H1 (cell line): ENCODE data around the gene ZDHHC5. TPM values are rescaled to one million over a fixed set of nuclear protein-coding genes. Genes with fewer than 3 reads are reported as not detected.

Experiments
- CTCF ChIA-PET: fragments of 300-600 bp; sonication (Branson Sonifier 250); formaldehyde crosslinking; loops from one replicate; lab custom pipeline; 2021; ENCODE audit not compliant: partially characterized antibody; lab: Charles Lee
- POLR2A ChIA-PET: fragments of 300-600 bp; sonication (Branson Sonifier 250); formaldehyde crosslinking; loops from one replicate; lab custom pipeline; 2021; ENCODE audit warnings: inconsistent platforms; ENCODE audit not compliant: partially characterized antibody; lab: Charles Lee
- DNase-seq, 2 experiments: peaks; one replicate each; pipeline versions ENCODE4 v3.0.0 to v3.0.0-alpha.2; 2010 to 2022; ENCODE audit warnings: low spot score in 2 of 2, low read depth in 1 of 2, mixed read lengths in 1 of 2
- FAIRE-seq: peaks from 2 replicates; lab custom pipeline; 2011; peaks lifted over from hg19 to GRCh38; lab: Jason Lieb, UNC
- H2AFZ ChIP-seq: 2 replicates; pipeline ENCODE4 v1.8.1; 2012; ENCODE audit warnings: low read length, inconsistent platforms
- H2AK5ac ChIP-seq: 2 replicates; pipeline ENCODE4 v1.6.1; 2013; ENCODE audit warnings: low read depth, low read length
- H2BK120ac ChIP-seq: replicated peaks from 2 replicates; pipeline ENCODE3; 2013; ENCODE audit warnings: low read depth, low read length, inconsistent platforms
- H2BK12ac ChIP-seq: 2 replicates; pipeline ENCODE4 v1.6.1; 2013; ENCODE audit warnings: low read depth, low read length
- H2BK15ac ChIP-seq: 2 replicates; pipeline ENCODE4 v1.6.1; 2013; ENCODE audit warnings: low read length
- H2BK20ac ChIP-seq: 2 replicates; pipeline ENCODE4 v1.6.1; 2013; ENCODE audit warnings: low read length
- H2BK5ac ChIP-seq: 2 replicates; pipeline ENCODE4 v1.6.1; 2013; ENCODE audit warnings: low read depth, low read length
- H3K14ac ChIP-seq: 2 replicates; pipeline ENCODE4 v1.6.1; 2013; ENCODE audit warnings: inconsistent platforms; ENCODE audit not compliant: insufficient read length
- H3K18ac ChIP-seq: 2 replicates; pipeline ENCODE4 v1.6.1; 2013; ENCODE audit warnings: low read length; ENCODE audit errors: extremely low read depth
- H3K23ac ChIP-seq: 2 replicates; pipeline ENCODE4 v1.6.1; 2013; ENCODE audit warnings: inconsistent platforms; ENCODE audit not compliant: insufficient read length
- H3K23me2 ChIP-seq: 2 replicates; pipeline ENCODE4 v1.6.1; 2013; ENCODE audit warnings: low read depth, low read length
- H3K27ac ChIP-seq: 2 replicates; pipeline ENCODE4 v1.6.1; 2011; ENCODE audit warnings: low read depth, low read length, inconsistent platforms
- H3K27me3 ChIP-seq, 4 experiments: replicated peaks in 1 of 4; 1 replicate in 1 of 4; 2 replicates in 3 of 4; pipeline versions ENCODE4 v1.6.1 to v1.8.1; 2011 to 2013; ENCODE audit warnings: low read length in 3 of 4, mild to moderate bottlenecking in 3 of 4, inconsistent platforms in 2 of 4, mixed read lengths in 2 of 4, moderate library complexity in 1 of 4; ENCODE audit not compliant: control insufficient read depth in 3 of 4, insufficient read depth in 3 of 4; ENCODE audit errors: extremely low read depth in 1 of 4
- H3K36me3 ChIP-seq, 4 experiments: 2 replicates each; pipeline versions ENCODE4 v1.6.1 to v1.8.1; 2011 to 2013; ENCODE audit warnings: mild to moderate bottlenecking in 4 of 4, low read length in 3 of 4, moderate library complexity in 2 of 4, control low read depth in 1 of 4, inconsistent platforms in 1 of 4; ENCODE audit not compliant: insufficient read depth in 4 of 4, control insufficient read depth in 2 of 4
- H3K4ac ChIP-seq: replicated peaks from 2 replicates; pipeline ENCODE3; 2013; ENCODE audit warnings: low read length, low read depth, mixed read lengths, inconsistent platforms; ENCODE audit not compliant: insufficient read length
- H3K4me1 ChIP-seq, 4 experiments: replicated peaks in 1 of 4; 1 replicate in 1 of 4; 2 replicates in 3 of 4; pipeline versions ENCODE4 v1.6.1 to v1.8.1; 2011 to 2013; ENCODE audit warnings: low read length in 3 of 4, inconsistent platforms in 2 of 4, mixed read lengths in 1 of 4; ENCODE audit not compliant: insufficient read depth in 4 of 4, control insufficient read depth in 3 of 4
- H3K4me2 ChIP-seq, 2 experiments: 2 replicates each; pipeline versions ENCODE4 v1.6.1 to v1.8.1; 2011 to 2013; ENCODE audit warnings: low read depth in 2 of 2, low read length in 2 of 2, control low read depth in 1 of 2, inconsistent platforms in 1 of 2, mild to moderate bottlenecking in 1 of 2; ENCODE audit not compliant: insufficient read depth in 1 of 2
- H3K4me3 ChIP-seq, 4 experiments: fragments of 200-600, 300-600 bp in 1 of 4; sonication (generic), shearing (Covaris generic), sonication (Bioruptor Twin) in 1 of 4; 2 replicates each; pipeline versions ENCODE4 v1.5.1 to v1.8.1; 2011 to 2016; ENCODE audit warnings: low read length in 4 of 4, low read depth in 3 of 4, control low read depth in 2 of 4, inconsistent platforms in 2 of 4, mild to moderate bottlenecking in 2 of 4, mixed read lengths in 1 of 4, moderate library complexity in 1 of 4; ENCODE audit not compliant: insufficient read depth in 2 of 4; ENCODE audit errors: extremely low read depth in 1 of 4
- H3K56ac ChIP-seq: replicated peaks from 2 replicates; pipeline ENCODE3; 2013; ENCODE audit warnings: low read depth, mild to moderate bottlenecking, mixed read lengths, low read length, inconsistent platforms; ENCODE audit not compliant: insufficient read length
- H3K79me1 ChIP-seq: 2 replicates; pipeline ENCODE4 v1.6.1; 2013; ENCODE audit warnings: low read depth, low read length, control low read depth
- H3K79me2 ChIP-seq, 2 experiments: 2 replicates each; pipeline versions ENCODE4 v1.6.1 to v1.8.1; 2012 to 2013; ENCODE audit warnings: low read length in 2 of 2, mild to moderate bottlenecking in 2 of 2, inconsistent platforms in 1 of 2; ENCODE audit not compliant: insufficient read depth in 2 of 2, control insufficient read depth in 1 of 2
- H3K9ac ChIP-seq, 4 experiments: replicated peaks in 1 of 4; 1 replicate in 1 of 4; 2 replicates in 3 of 4; pipeline versions ENCODE4 v1.6.1 to v1.8.1; 2011 to 2013; ENCODE audit warnings: low read depth in 3 of 4, low read length in 3 of 4, control low read depth in 2 of 4, mild to moderate bottlenecking in 2 of 4, moderate library complexity in 2 of 4, inconsistent platforms in 1 of 4; ENCODE audit errors: extremely low read depth in 1 of 4
- H3K9me3 ChIP-seq, 2 experiments: 2 replicates each; pipeline versions ENCODE4 v1.6.1 to v1.8.1; 2012 to 2013; ENCODE audit warnings: mild to moderate bottlenecking in 2 of 2, moderate library complexity in 2 of 2, control low read depth in 1 of 2, inconsistent platforms in 1 of 2, low read depth in 1 of 2, low read length in 1 of 2, mixed read lengths in 1 of 2; ENCODE audit not compliant: insufficient read depth in 2 of 2
- H4K20me1 ChIP-seq, 2 experiments: replicated peaks in 1 of 2; 2 replicates each; pipeline versions ENCODE3 to v1.8.1; 2011 to 2013; ENCODE audit warnings: inconsistent platforms in 2 of 2, low read length in 2 of 2, mild to moderate bottlenecking in 1 of 2; ENCODE audit not compliant: insufficient read depth in 2 of 2, control insufficient read depth in 1 of 2
- H4K5ac ChIP-seq: 2 replicates; pipeline ENCODE4 v1.6.1; 2013; ENCODE audit warnings: low read length, low read depth, mixed read lengths, inconsistent platforms; ENCODE audit not compliant: insufficient read length
- H4K8ac ChIP-seq: 2 replicates; pipeline ENCODE4 v1.8.0; 2013; ENCODE audit warnings: mild to moderate bottlenecking, moderate library complexity, low read length, inconsistent platforms; ENCODE audit not compliant: insufficient read depth; ENCODE audit errors: extremely low read depth
- H4K91ac ChIP-seq: replicated peaks from 2 replicates; pipeline ENCODE3; 2013; ENCODE audit warnings: low read length, mixed read lengths, inconsistent platforms; ENCODE audit not compliant: insufficient read length
- CBX5 ChIP-seq: fragments of 300-800, 300-1000 bp; sonication (generic); IDR thresholded peaks from 2 replicates; pipeline ENCODE4 v1.7.1; 2016; ENCODE audit warnings: antibody characterized with exemption, low read length, low read depth
- EP300 ChIP-seq, 2 experiments: IDR thresholded peaks; 1 replicate in 1 of 2; 2 replicates in 1 of 2; pipeline ENCODE4 v1.6.1; 2011 to 2012; ENCODE audit warnings: low read depth in 2 of 2, low read length in 2 of 2, mild to moderate bottlenecking in 2 of 2, borderline replicate concordance in 1 of 2, inconsistent platforms in 1 of 2, moderate library complexity in 1 of 2
- FOSL1 ChIP-seq: IDR thresholded peaks from 2 replicates; pipeline ENCODE4 v1.6.1; 2011; ENCODE audit warnings: mild to moderate bottlenecking, low read depth, low read length, moderate library complexity; ENCODE audit not compliant: insufficient read depth
- KDM1A ChIP-seq: fragments of 200-600, 300-600 bp; sonication (generic); IDR thresholded peaks from 2 replicates; pipeline ENCODE4 v1.7.1; 2016; ENCODE audit warnings: mild to moderate bottlenecking, low read length, borderline replicate concordance
- MAFK ChIP-seq: IDR thresholded peaks from 2 replicates; pipeline ENCODE4 v1.6.1; 2012; ENCODE audit warnings: low read depth, mild to moderate bottlenecking, improper control_type of control experiment, low read length
- SIRT6 ChIP-seq: IDR thresholded peaks from one replicate; pipeline ENCODE4 v1.7.1; 2012; ENCODE audit warnings: low read length, inconsistent platforms
- SP1 ChIP-seq: IDR thresholded peaks from 2 replicates; pipeline ENCODE4 v1.6.1; 2011; ENCODE audit warnings: low read depth, low read length
- SRF ChIP-seq: IDR thresholded peaks from 2 replicates; pipeline ENCODE4 v1.6.1; 2011; ENCODE audit warnings: mild to moderate bottlenecking, low read depth, low read length, moderate library complexity
- SUZ12 ChIP-seq: fragments of 200-600 bp; sonication (generic); IDR thresholded peaks from 2 replicates; pipeline ENCODE4 v1.6.1; 2012; ENCODE audit warnings: mild to moderate bottlenecking, inconsistent platforms, low read length, moderate library complexity, mixed read lengths
- ZNF274 ChIP-seq: IDR thresholded peaks from 2 replicates; pipeline ENCODE4 v1.7.0; 2012; ENCODE audit warnings: low read length, borderline replicate concordance; ENCODE audit errors: extremely low read depth
- WGBS, 2 experiments: shearing (Covaris generic) in 1 of 2; methylation state at CpG; one replicate each; pipeline versions ENCODE4 v1.1.6 to v1.1.7; 2013 to 2015; ENCODE audit warnings: low lambda C conversion rate in 2 of 2, mixed read lengths in 2 of 2, inconsistent platforms in 1 of 2, low coverage in 1 of 2, missing lambda C conversion rate in 1 of 2; ENCODE audit not compliant: insufficient replicate concordance in 2 of 2, insufficient coverage in 1 of 2, insufficient read length in 1 of 2; ENCODE audit errors: extremely low coverage in 1 of 2, missing lambda C conversion rate in 1 of 2; 5-methylcytosine and 5-hydroxymethylcytosine counted together
- polyA plus RNA-seq, 7 experiments: library from polyadenylated mRNA; depleted of rRNA in 3 of 7; stranded (reverse) in 5 of 7; unstranded in 2 of 7; fragments of >200 nt in 5 of 7; fragments of 200-250 nt in 2 of 7; gene quantifications; 1 replicate in 5 of 7; 2 replicates in 1 of 7; 4 replicates in 1 of 7; pipeline versions ENCODE4 v1.2.1 to v1.2.3, GENCODE V29; 2011 to 2013; ENCODE audit warnings: missing spikeins in 2 of 7, mixed read lengths in 2 of 7
- total RNA-seq: library from RNA; stranded (reverse); fragmentation: NEBNext Ultra II Directional; extraction: Animal tissue kit (Norgen Biotek cat#: 25700); gene quantifications from 2 replicates; pipeline ENCODE4 v1.2.1, GENCODE V29; 2021
- TF ChIP-seq, protein P1 (sequence below), 3 experiments: IDR thresholded peaks; 1 replicate in 2 of 3; 2 replicates in 1 of 3; pipeline versions ENCODE4 v1.5.1 to v1.6.1; 2011; ENCODE audit warnings: low read length in 3 of 3, mild to moderate bottlenecking in 3 of 3, inconsistent platforms in 2 of 3, low read depth in 1 of 3, moderate library complexity in 1 of 3; ENCODE audit not compliant: insufficient read depth in 1 of 3; ENCODE audit errors: control extremely low read depth in 1 of 3

Gene ZDHHC5
- total and polyA plus RNA-seq, 2 of the 8 experiments (the other 6 are each of a cell fraction or from before 2014, with no cell fraction given), result 40.0 to 56.3 TPM

DNA sequence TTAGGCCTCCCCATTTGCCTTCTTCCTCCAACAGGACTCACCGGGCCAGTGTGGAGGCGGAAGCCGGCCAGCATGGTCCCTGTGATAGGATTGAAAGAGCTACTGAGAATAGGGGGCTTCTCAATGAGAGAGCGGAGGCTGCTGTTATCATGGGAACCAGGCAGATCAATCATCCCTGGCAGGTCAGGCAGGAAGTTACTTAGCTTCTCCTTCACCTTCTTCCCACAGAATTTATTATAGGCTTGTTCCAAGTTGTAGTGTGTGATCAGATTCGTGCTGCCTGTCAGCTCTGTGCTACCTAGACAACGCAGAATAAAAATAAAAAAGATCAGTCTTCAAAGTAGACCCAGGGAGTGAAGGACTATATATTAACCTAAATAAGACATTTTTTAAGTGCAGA is 37.0 kb downstream of the ZDHHC5 start:
- Histone ChIP-seq H2AK5ac (no peak overlapping the region), H3K79me1 (no peaks in the 10 kb centered on the region; the same call in 1 of the 2 replicates), H3K27ac (no peak overlapping the region), H2BK15ac (no peak overlapping the region), H3K4me2 (no peak overlapping the region), H4K5ac (no peak overlapping the region), H3K27me3 (no peaks in the 10 kb centered on the region), H3K79me2 (0 out of 4 replicates have a peak, but pooled peaks cover 0 to 3% of the 10 kb centered on the region in 2 experiments), H4K91ac (no peak overlapping the region), H3K4ac (no peak overlapping the region), H3K18ac (no peak overlapping the region), H2BK120ac (no peak overlapping the region), H2BK20ac (no peak overlapping the region), H3K14ac (no peak overlapping the region), H3K9ac (no peak overlapping the region), H3K4me1 (no peaks in the 10 kb centered on the region), H3K23me2 (no peaks in the 10 kb centered on the region; the same call in 1 of the 2 replicates), H3K9me3 (no peaks in the 10 kb centered on the region), H3K4me3 (no peak overlapping the region), H4K20me1 (no peaks in the 10 kb centered on the region), H2AFZ (no peak overlapping the region), H2BK12ac (no peak overlapping the region), H3K23ac (no peak overlapping the region), H3K36me3 (peaks cover 13 to 37% (median 26%) of the 10 kb centered on the region in 4 experiments), H4K8ac (0 out of 2 replicates have a peak overlapping the region, but pooled peaks have one; percentile 11), H2BK5ac (no peak overlapping the region), H3K56ac (no peak overlapping the region)
- WGBS, 2 experiments, result 93% methylated on average over 6 of the region's 6 CpGs; no CpG with 5 or more reads in 1 of the 2 experiments
- DNase-seq (no peak), FAIRE-seq (no peak)
- ChIA-PET POLR2A (interaction anchor here (0.7 to 2.1 kb wide), 7 partner anchors 10 to 42 kb away, joined by 3 to 9 read pairs (median 4); no protein-coding TSS in a partner anchor), CTCF (interaction anchor here (1.0 to 1.4 kb wide), 3 partner anchors 326 to 1453 kb away, joined by 3 to 5 read pairs (median 3); no protein-coding TSS in a partner anchor)
- TF ChIP-seq SRF, result no peak
- TF ChIP-seq, protein P1, sequence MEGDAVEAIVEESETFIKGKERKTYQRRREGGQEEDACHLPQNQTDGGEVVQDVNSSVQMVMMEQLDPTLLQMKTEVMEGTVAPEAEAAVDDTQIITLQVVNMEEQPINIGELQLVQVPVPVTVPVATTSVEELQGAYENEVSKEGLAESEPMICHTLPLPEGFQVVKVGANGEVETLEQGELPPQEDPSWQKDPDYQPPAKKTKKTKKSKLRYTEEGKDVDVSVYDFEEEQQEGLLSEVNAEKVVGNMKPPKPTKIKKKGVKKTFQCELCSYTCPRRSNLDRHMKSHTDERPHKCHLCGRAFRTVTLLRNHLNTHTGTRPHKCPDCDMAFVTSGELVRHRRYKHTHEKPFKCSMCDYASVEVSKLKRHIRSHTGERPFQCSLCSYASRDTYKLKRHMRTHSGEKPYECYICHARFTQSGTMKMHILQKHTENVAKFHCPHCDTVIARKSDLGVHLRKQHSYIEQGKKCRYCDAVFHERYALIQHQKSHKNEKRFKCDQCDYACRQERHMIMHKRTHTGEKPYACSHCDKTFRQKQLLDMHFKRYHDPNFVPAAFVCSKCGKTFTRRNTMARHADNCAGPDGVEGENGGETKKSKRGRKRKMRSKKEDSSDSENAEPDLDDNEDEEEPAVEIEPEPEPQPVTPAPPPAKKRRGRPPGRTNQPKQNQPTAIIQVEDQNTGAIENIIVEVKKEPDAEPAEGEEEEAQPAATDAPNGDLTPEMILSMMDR (IDR thresholded peaks at IDR 0.05; ENCODE audit: control extremely low read depth in 1 of 3, insufficient read depth in 1 of 3, low read depth in 1 of 3, low read length in 3 of 3), result no peak
- no peak for TF ChIP-seq EP300 (IDR thresholded peaks at IDR 0.05; ENCODE audit: borderline replicate concordance in 1 of 2, low read depth in 2 of 2, low read length in 2 of 2)
- no peak for TF ChIP-seq ZNF274
- TF ChIP-seq SUZ12, result no peak
- TF ChIP-seq SP1, result no peak
- no peak for TF ChIP-seq SIRT6
- TF ChIP-seq MAFK, result no peak
- no peak for TF ChIP-seq FOSL1
- no peak for TF ChIP-seq KDM1A
- no peak for TF ChIP-seq CBX5
